ACC112 (cell line): ENCODE measurements around the gene CAMK2B.
A peak's percentile ranks its signal among the peaks of the same experiment; 100 is the strongest.

ENCODE experiments used
- H2AFZ ChIP-seq: fragments of 200-600 bp; sonication (generic); one replicate; pipeline ENCODE4 v1.6.0; 2017; ENCODE audit warnings: antibody characterized with exemption, low read length; ENCODE audit not compliant: unreplicated experiment
- H3K27ac ChIP-seq: fragments of 200-600 bp; sonication (generic); 2 replicates; pipeline ENCODE4 v1.5.1; 2014; ENCODE audit warnings: low read depth, mild to moderate bottlenecking, antibody characterized with exemption, low read length, moderate library complexity
- H3K27me3 ChIP-seq: fragments of 200-600 bp; sonication (generic); 2 replicates; pipeline ENCODE4 v1.6.1; 2014; ENCODE audit warnings: mild to moderate bottlenecking, antibody characterized with exemption, low read length, moderate library complexity, mixed read lengths; ENCODE audit not compliant: insufficient read depth
- H3K36me3 ChIP-seq: fragments of 200-600 bp; sonication (generic); 2 replicates; pipeline ENCODE4 v1.6.1; 2016; ENCODE audit warnings: mild to moderate bottlenecking, antibody characterized with exemption, low read length, moderate library complexity, mixed read lengths; ENCODE audit not compliant: insufficient read depth
- H3K4me1 ChIP-seq: fragments of 200-600 bp; sonication (generic); one replicate; pipeline ENCODE4 v1.6.1; 2016; ENCODE audit warnings: low read length, mixed read lengths; ENCODE audit not compliant: insufficient read depth, unreplicated experiment, control insufficient read depth
- H3K4me3 ChIP-seq: fragments of 200-600 bp; sonication (generic); 2 replicates; pipeline ENCODE4 v1.5.1; 2014; ENCODE audit warnings: mild to moderate bottlenecking, low read depth, low read length
- H3K79me2 ChIP-seq: fragments of 200-600 bp; sonication (generic); one replicate; pipeline ENCODE4 v1.6.0; 2016; ENCODE audit warnings: low read length; ENCODE audit not compliant: control insufficient read depth, unreplicated experiment, insufficient read depth

The CAMK2B gene

DNA sequence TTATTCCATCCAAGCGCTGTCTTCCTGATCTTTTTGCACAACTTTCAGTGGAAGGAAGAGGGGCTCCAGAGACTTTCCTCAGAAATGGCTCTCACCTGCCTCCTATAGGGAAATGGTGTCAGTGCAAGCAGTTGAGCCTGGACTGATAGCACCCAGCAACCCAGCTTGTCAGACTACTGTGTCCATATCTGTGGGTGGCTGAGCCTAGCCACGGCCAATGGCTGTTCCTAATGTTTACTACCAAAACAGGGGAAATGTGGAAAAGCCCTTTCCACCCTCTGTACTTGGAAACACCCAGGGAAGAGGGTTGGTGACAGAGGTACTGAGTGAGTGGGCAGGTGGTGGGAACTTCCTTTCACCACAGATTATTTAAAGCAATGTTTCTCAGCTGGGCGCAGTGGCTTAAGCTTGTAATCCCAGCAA, 128.9 kb downstream of the CAMK2B start:
- H3K36me3 ChIP-seq = no peaks in the 10 kb centered on the region
- no peaks in the 10 kb centered on the region; the same call in none of the 2 replicates for H3K27me3 ChIP-seq
- H3K4me1 ChIP-seq = peaks cover 5% of the 10 kb centered on the region
- H3K4me3 ChIP-seq = no peak overlapping the region
- peaks cover 7% of the 10 kb centered on the region for H3K79me2 ChIP-seq
- no peak overlapping the region for H3K27ac ChIP-seq
- peak overlapping the region; percentile 27 for H2AFZ ChIP-seq

DNA sequence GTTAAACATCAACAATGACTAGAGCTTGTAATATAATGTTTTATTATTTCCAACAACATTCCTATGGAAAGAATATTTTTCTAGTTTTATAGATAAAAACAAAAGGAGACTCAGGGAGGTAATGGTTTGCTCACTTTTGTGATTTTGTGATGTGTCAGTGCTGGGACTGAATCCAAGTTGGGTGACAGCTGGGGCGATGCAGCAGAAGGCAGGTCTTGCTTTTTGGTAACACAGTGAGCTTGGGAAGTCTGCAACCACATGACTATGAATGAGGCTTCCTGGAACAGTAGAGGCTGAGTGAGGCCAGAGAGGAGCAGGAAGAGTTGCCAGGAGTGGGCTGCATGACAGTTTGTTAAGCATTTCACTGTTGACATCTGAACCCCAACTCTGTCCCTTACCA, 129.5 kb downstream of the CAMK2B start:
- H3K36me3 ChIP-seq = no peaks in the 10 kb centered on the region
- H3K4me1 ChIP-seq = peaks cover 5% of the 10 kb centered on the region
- peaks cover 1% of the 10 kb centered on the region for H3K79me2 ChIP-seq
- H3K27me3 ChIP-seq = no peaks in the 10 kb centered on the region; the same call in none of the 2 replicates
- no peak overlapping the region for H3K27ac ChIP-seq
- no peak overlapping the region for H3K4me3 ChIP-seq
- no peak overlapping the region for H2AFZ ChIP-seq

DNA sequence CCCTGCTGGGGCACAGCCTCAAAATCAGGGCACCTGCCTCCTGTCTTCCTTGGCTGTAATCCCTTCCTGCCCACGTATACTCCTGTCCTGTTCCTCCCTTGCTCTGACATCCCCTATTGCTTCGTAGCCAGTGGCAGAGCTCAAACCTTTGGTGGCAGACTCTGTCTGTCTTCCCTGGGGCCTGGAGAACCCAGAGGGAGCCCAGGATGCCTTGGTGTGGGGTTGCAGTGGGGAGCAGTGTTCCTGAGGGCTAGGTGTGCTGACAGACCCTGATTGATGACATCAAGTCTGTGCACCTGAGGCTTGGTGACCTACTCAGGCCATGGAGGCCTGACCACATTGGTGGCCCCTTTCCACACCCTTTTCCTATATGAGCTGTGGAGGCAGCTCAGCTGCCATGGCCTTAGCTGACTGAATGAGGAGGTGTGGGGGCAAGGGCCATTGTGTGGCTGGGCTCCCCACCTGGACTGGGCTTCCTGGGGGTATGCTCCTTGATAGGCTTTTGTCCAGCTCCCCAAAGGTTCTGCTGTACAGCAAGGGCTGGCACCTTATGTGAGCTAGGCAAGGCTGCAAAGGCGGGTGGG, 130.7 kb downstream of the CAMK2B start:
- Histone ChIP-seq H3K79me2 (no peaks in the 10 kb centered on the region), H3K27me3 (no peaks in the 10 kb centered on the region; the same call in none of the 2 replicates), H3K4me3 (no peak overlapping the region), H3K4me1 (peaks cover 5% of the 10 kb centered on the region), H3K36me3 (no peaks in the 10 kb centered on the region), H3K27ac (no peak overlapping the region), H2AFZ (no peak overlapping the region)

DNA sequence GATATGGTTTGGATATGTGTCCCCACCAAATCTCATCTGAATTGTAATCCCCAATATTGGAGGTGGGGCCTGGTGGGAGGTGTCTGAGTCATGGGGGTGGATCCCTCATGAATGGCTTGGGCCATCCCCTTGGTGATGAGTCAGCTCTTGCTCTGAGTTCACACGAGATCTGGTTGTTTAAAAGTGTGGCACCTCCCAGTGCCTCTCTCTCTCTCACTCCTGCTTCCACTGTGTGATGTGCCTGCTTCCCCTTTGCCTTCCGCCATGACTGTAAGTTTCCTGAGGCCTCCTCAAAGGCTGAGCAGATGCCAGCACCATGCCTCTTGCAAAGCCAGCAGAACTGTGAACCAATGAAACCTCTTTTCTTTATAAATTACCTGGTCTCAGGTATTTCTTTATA, 131.3 kb downstream of the CAMK2B start:
- Histone ChIP-seq H3K36me3 (no peaks in the 10 kb centered on the region), H2AFZ (no peak overlapping the region)

DNA sequence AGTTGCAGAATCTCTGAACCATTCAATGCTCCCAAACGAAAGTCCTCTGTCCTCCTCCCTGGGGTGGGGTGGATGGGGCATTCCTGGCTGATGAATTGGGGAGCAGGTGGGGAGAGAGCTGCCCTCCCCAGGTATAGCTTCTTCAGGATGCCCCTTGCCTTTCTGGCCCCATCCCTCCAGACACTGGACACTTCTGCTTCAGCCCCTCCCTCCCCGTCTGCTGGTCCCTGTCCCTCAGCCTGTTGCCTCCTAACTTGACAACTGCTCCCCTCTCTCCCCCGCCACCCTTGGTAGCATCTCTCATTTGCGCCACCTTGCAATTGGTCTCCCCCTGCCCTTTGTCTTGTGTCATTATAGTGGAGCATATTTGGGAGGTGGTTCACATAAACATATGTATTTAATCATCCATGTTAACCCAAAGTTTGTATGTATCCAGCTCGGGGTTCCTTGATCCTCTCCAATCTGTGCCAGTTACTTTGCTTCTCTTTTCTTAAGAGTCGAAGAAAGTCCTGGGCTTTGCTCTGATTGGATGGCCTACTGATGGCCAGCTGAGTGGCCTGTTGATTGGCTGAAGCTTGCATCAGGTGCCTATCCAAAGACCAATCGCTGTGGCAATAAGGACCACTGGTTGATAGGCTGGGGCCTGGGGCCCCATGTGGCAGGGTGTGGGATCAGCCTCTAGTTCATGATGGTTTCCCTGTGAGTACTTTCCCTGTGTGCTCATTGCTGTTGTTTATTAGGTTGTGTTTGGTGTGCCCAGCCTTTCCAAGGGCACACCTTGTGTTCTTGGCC, 132.2 kb downstream of the CAMK2B start:
- H3K4me3 ChIP-seq = no peak overlapping the region
- H3K4me1 ChIP-seq = peaks cover 5% of the 10 kb centered on the region
- H2AFZ ChIP-seq = no peak overlapping the region
- no peak overlapping the region for H3K27ac ChIP-seq
- no peaks in the 10 kb centered on the region for H3K79me2 ChIP-seq
- H3K27me3 ChIP-seq = no peaks in the 10 kb centered on the region; the same call in none of the 2 replicates
- H3K36me3 ChIP-seq = no peaks in the 10 kb centered on the region

More for the DNA sequence above, 131.3 kb downstream of the CAMK2B start:
- H3K4me1 ChIP-seq = peaks cover 5% of the 10 kb centered on the region
- no peaks in the 10 kb centered on the region for H3K79me2 ChIP-seq
- H3K27ac ChIP-seq = no peak overlapping the region
- H3K4me3 ChIP-seq = no peak overlapping the region
- no peaks in the 10 kb centered on the region; the same call in none of the 2 replicates for H3K27me3 ChIP-seq

DNA sequence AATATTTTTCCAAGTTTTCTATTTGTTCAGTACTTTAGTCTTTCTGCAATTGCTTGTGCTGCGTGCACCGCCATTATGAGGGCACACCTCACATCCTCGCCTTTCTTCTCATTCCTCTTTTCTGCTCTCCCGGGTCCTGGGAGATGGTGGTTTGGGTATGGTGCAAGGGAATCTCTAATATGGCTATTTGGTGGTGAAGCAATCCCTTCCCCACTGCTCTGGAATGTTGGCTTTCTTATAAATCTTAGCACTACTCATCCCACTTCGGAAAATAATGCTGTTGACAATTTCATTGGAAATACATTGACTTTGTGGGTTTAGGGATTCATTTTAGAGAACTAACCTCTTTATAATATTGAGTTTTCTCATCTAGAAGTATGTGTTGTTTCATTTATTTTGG, 134.2 kb downstream of the CAMK2B start:
- H3K4me1 ChIP-seq = peaks cover 3% of the 10 kb centered on the region

DNA sequence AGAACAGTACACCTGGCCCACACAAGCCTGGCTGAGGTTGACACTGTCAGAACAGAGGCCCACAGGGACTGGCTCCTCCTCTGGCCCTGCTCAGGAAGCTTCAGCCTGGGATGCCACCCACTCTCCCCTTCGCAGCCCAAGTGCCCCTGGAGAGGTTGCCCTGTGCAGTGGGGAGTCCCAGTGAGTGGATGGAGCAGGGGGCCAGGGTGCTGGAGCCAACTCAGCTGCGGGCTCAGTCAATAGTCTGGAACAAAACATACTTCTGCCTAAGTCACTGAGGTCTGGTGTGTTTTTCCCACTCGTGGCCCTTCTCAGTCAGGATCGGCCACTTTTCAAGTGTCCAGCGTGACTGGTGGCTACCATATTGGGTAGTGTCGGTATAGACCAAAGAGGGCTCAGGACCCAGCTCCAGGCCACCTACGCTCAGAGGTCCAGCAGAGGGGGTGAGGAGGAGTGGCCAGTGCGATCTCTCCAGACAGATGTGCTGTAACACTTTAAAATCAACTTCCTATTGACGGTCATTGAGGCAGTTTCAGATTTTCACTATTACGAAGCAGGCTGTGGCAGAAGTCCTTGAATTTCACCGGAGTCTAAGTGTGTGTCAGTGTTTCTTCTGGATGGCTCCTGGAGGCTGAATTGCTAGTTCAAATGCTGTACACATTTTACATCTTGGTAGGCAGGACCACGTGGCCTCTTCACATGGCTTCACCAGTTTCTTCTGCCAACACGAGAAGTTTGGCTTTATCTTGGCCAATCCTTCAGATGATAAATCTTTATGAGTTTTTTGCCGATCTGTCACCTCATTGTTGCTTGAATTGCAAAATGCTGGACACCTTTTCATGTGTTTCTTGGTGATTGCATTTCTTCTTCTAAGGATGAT, 135.2 kb downstream of the CAMK2B start:
- no peak overlapping the region for H2AFZ ChIP-seq
- H3K4me1 ChIP-seq = peaks cover 2% of the 10 kb centered on the region
- H3K27me3 ChIP-seq = no peaks in the 10 kb centered on the region; the same call in 1 of the 2 replicates
- no peak overlapping the region for H3K4me3 ChIP-seq
- no peak overlapping the region for H3K27ac ChIP-seq
- no peaks in the 10 kb centered on the region for H3K79me2 ChIP-seq
- H3K36me3 ChIP-seq = no peaks in the 10 kb centered on the region

More for the DNA sequence above, 134.2 kb downstream of the CAMK2B start:
- Histone ChIP-seq H2AFZ (no peak overlapping the region), H3K27me3 (no peaks in the 10 kb centered on the region; the same call in 1 of the 2 replicates), H3K36me3 (no peaks in the 10 kb centered on the region), H3K4me3 (no peak overlapping the region), H3K79me2 (no peaks in the 10 kb centered on the region), H3K27ac (no peak overlapping the region)

DNA sequence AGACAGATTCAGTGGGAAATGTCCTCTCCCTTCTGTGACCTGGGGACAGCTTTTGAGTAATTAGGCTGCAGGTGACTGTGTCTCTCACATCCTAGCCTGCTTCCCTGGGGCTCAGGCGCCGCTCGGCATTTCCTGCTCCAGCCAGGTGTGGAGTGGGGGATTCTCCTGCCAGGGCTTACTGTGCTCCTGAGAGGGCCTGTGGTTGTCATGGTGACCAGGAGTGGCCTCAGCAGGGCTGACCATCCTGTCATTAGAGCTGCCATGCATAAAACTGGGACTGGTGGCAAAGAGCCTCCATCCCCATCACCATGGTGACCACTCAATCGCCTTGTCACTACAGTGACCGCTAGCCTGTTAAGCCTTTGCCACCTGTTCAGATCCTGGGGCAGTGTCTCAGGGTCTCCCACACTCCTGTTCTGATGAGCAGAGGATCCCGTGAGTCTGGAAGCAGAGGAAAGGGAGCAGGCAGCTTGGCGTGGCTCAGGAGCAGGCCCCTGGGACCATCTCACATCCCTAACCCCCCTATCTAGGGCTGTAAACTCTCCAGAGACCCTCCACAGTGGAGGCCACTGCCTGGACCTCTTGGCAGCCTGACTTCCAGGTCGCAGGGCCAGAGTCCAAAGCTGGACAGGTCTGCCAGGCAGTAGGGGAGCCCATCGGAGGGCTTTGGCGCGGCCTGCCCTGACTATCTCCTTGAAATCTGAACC, 136.0 kb downstream of the CAMK2B start, which contains the start of gene GCK:
GCK (minus strand) TSS at position 154 of the 707 bp plus-strand sequence. CDS start 486 bp downstream, outside the sequence.
- Histone ChIP-seq H3K27ac (no peak within 1 kb of the TSS), H3K27me3 (no peaks in the 10 kb centered on the region; the same call in 1 of the 2 replicates), H2AFZ (no peak within 1 kb of the TSS), H3K4me3 (no peak within 1 kb of the TSS), H3K79me2 (no peaks in the 10 kb centered on the region), H3K36me3 (no peaks in the 10 kb centered on the region), H3K4me1 (peaks cover 9% of the 10 kb centered on the region)

DNA sequence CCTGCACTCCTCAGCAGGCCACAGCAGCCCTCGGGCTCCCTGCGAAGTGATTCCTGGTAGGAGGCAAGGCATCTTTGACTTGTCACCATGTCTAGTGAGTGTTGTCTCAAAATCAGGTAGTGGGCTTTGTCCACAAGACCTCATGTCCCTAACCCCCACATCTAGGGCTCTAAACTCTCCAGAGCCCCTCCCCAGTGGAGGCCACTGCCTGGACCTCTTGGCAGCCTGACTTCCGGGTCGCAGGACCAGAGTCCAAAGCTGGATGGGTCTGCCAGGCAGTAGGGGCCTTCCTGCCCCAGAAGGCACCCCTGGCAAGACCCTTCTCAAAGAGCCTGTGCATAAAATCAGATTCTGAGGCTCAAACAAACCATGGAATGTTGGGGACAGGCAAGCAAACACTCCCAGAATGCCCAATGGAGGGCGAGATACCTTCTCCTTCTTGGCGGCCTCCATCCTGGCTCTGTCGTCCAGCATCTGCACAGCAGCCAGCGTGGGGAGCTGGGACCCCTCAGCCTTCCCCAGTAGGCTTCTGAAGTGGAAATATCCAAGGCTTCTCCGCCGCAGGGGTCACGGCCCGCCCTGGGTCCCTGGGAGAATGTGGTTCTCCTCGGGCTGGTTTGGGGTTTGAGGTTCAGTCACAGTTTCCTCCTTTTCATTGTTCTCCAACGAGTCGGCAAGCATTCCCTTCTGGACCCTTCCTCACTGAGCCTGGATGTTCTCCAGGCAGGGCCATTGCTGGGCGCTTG, 136.7 kb downstream of the CAMK2B start:
- Histone ChIP-seq H3K4me1 (peaks cover 13% of the 10 kb centered on the region), H3K79me2 (no peaks in the 10 kb centered on the region), H3K4me3 (no peak overlapping the region), H3K36me3 (no peaks in the 10 kb centered on the region), H3K27ac (no peak overlapping the region), H2AFZ (no peak overlapping the region), H3K27me3 (no peaks in the 10 kb centered on the region; the same call in 1 of the 2 replicates)
